OCI-LY1 (cell line): Measurements from ENCODE around the gene PTPRM.

Experiments used
- H2AFZ ChIP-seq: fragments of 200-600 bp; sonication (generic), shearing (Covaris generic); 2 replicates; pipeline ENCODE4 v1.6.0; 2014; ENCODE audit warnings: antibody characterized with exemption, mild to moderate bottlenecking, low read length
- H3F3A ChIP-seq: fragments of 200-600 bp; sonication (generic), shearing (Covaris generic); 2 replicates; pipeline ENCODE4 v1.6.0; 2014; ENCODE audit warnings: mild to moderate bottlenecking, antibody characterized with exemption, low read length, moderate library complexity; ENCODE audit not compliant: insufficient read depth
- H3K27ac ChIP-seq: fragments of 200-600 bp; sonication (generic); 2 replicates; pipeline ENCODE4 v1.5.1; 2014; ENCODE audit warnings: low read length, mixed run types, mild to moderate bottlenecking, low read depth; ENCODE audit not compliant: poor library complexity, severe bottlenecking
- H3K27me3 ChIP-seq: fragments of 200-600 bp; sonication (generic); 2 replicates; pipeline ENCODE4 v1.6.0; 2014; ENCODE audit warnings: antibody characterized with exemption, mild to moderate bottlenecking, low read length, moderate library complexity; ENCODE audit not compliant: insufficient read depth
- H3K36me3 ChIP-seq: fragments of 200-600 bp; sonication (generic); 2 replicates; pipeline ENCODE4 v1.6.1; 2014; ENCODE audit warnings: mild to moderate bottlenecking, antibody characterized with exemption, low read length, moderate library complexity, mixed read lengths; ENCODE audit not compliant: insufficient read depth
- H3K4me1 ChIP-seq: fragments of 200-600 bp; sonication (generic); 2 replicates; pipeline ENCODE4 v1.5.1; 2014; ENCODE audit warnings: mild to moderate bottlenecking, low read length, moderate library complexity; ENCODE audit not compliant: insufficient read depth, severe bottlenecking
- H3K4me2 ChIP-seq: fragments of 200-600 bp; sonication (generic), shearing (Covaris generic); 2 replicates; pipeline ENCODE4 v1.6.1; 2014; ENCODE audit warnings: low read length
- H3K4me3 ChIP-seq: fragments of 200-600 bp; sonication (generic); 2 replicates; pipeline ENCODE4 v1.5.1; 2014; ENCODE audit warnings: low read length, low read depth, mild to moderate bottlenecking, mixed read lengths; ENCODE audit not compliant: poor library complexity, severe bottlenecking
- H3K79me2 ChIP-seq: fragments of 200-600 bp; shearing (Covaris generic); 2 replicates; pipeline ENCODE4 v1.6.1; 2016; ENCODE audit warnings: mixed run types, low read length, mixed read lengths; ENCODE audit not compliant: insufficient read depth
- H3K9ac ChIP-seq: fragments of 200-600 bp; sonication (generic), shearing (Covaris generic); 2 replicates; pipeline ENCODE4 v1.6.1; 2014; ENCODE audit warnings: mild to moderate bottlenecking, low read length, mixed read lengths
- H3K9me2 ChIP-seq: fragments of 200-600 bp; sonication (generic), shearing (Covaris generic); 2 replicates; pipeline ENCODE4 v1.6.1; 2014; ENCODE audit warnings: low read depth, mild to moderate bottlenecking, low read length, mixed read lengths
- H3K9me3 ChIP-seq: fragments of 200-600 bp; shearing (Covaris generic); 2 replicates; pipeline ENCODE4 v1.6.1; 2014; ENCODE audit warnings: low read length, mixed read lengths
- H4K20me1 ChIP-seq: fragments of 200-600 bp; sonication (generic), shearing (Covaris generic); 2 replicates; pipeline ENCODE4 v1.6.0; 2016; ENCODE audit warnings: mild to moderate bottlenecking, low read length; ENCODE audit not compliant: insufficient read depth
- CTCF ChIP-seq: fragments of 200-600 bp; sonication (generic), shearing (Covaris generic); IDR thresholded peaks from 2 replicates; pipeline ENCODE4 v1.5.1; 2017; ENCODE audit warnings: mild to moderate bottlenecking, antibody characterized with exemption, low read length, moderate library complexity, mixed read lengths
- EZH2 ChIP-seq: fragments of 200-600 bp; sonication (generic), shearing (Covaris generic); IDR thresholded peaks from 2 replicates; pipeline ENCODE4 v1.8.0; 2017; ENCODE audit warnings: borderline replicate concordance, mixed run types, mild to moderate bottlenecking, antibody characterized with exemption, low read length, moderate library complexity, mixed read lengths

Gene PTPRM

GRCh38 chr18:7946734-7947377, 379.7 kb downstream of the PTPRM start:
- Histone ChIP-seq H3K4me2 (no peak overlapping the region), H3F3A (no peaks in the 10 kb centered on the region), H3K36me3 (no peaks in the 10 kb centered on the region), H3K9me3 (no peaks in the 10 kb centered on the region), H3K9ac (no peak overlapping the region), H3K27me3 (peaks cover 5% of the 10 kb centered on the region; the same call in 1 of the 2 replicates), H3K9me2 (no peaks in the 10 kb centered on the region), H3K79me2 (no peaks in the 10 kb centered on the region), H3K27ac (no peak overlapping the region), H3K4me3 (no peak overlapping the region), H2AFZ (no peak overlapping the region), H3K4me1 (no peaks in the 10 kb centered on the region), H4K20me1 (no peaks in the 10 kb centered on the region)
- TF ChIP-seq CTCF, result no peak
- TF ChIP-seq EZH2, result no peak

- no peaks in the 10 kb centered on the region for H3K79me2 ChIP-seq
- H3K27ac ChIP-seq, result no peak overlapping the region
- H3K27me3 ChIP-seq, result no peaks in the 10 kb centered on the region; the same call in 1 of the 2 replicates
- no peaks in the 10 kb centered on the region for H4K20me1 ChIP-seq
- H3K4me1 ChIP-seq, result no peaks in the 10 kb centered on the region
- H2AFZ ChIP-seq, result no peak overlapping the region
- no peak for TF ChIP-seq EZH2
- no peak for TF ChIP-seq CTCF
- no peaks in the 10 kb centered on the region for H3K9me3 ChIP-seq
- H3K4me2 ChIP-seq, result no peak overlapping the region
- no peaks in the 10 kb centered on the region for H3K36me3 ChIP-seq
- H3K9ac ChIP-seq, result no peak overlapping the region
- no peaks in the 10 kb centered on the region for H3K9me2 ChIP-seq
- no peak overlapping the region for H3K4me3 ChIP-seq
- H3F3A ChIP-seq, result no peaks in the 10 kb centered on the region
Measured at GRCh38 chr18:7950380-7951136, 383.4 kb downstream of the PTPRM start.

GRCh38 chr18:7953095-7953958, 386.2 kb downstream of the PTPRM start:
- Histone ChIP-seq H3K9me2 (no peaks in the 10 kb centered on the region), H3K9me3 (no peaks in the 10 kb centered on the region), H3K36me3 (no peaks in the 10 kb centered on the region), H3K4me2 (no peak overlapping the region), H2AFZ (no peak overlapping the region), H3F3A (no peaks in the 10 kb centered on the region), H3K4me1 (no peaks in the 10 kb centered on the region), H3K79me2 (no peaks in the 10 kb centered on the region), H3K4me3 (no peak overlapping the region), H3K9ac (no peak overlapping the region), H3K27ac (no peak overlapping the region), H4K20me1 (no peaks in the 10 kb centered on the region), H3K27me3 (no peaks in the 10 kb centered on the region)
- TF ChIP-seq EZH2 (no peak), CTCF (no peak)
